ENCODE data around the gene TMEM115. TPM values are rescaled to one million over a fixed set of nuclear protein-coding genes. Genes with fewer than 3 reads are reported as not detected.

TMEM115 gene
- total and polyA plus RNA-seq, 10 of the 15 experiments (the other 5 are each of a cell fraction or from before 2014, with no cell fraction given) = 1.9 to 18.7 (median 13.2) TPM

- TF ChIP-seq, protein P1, sequence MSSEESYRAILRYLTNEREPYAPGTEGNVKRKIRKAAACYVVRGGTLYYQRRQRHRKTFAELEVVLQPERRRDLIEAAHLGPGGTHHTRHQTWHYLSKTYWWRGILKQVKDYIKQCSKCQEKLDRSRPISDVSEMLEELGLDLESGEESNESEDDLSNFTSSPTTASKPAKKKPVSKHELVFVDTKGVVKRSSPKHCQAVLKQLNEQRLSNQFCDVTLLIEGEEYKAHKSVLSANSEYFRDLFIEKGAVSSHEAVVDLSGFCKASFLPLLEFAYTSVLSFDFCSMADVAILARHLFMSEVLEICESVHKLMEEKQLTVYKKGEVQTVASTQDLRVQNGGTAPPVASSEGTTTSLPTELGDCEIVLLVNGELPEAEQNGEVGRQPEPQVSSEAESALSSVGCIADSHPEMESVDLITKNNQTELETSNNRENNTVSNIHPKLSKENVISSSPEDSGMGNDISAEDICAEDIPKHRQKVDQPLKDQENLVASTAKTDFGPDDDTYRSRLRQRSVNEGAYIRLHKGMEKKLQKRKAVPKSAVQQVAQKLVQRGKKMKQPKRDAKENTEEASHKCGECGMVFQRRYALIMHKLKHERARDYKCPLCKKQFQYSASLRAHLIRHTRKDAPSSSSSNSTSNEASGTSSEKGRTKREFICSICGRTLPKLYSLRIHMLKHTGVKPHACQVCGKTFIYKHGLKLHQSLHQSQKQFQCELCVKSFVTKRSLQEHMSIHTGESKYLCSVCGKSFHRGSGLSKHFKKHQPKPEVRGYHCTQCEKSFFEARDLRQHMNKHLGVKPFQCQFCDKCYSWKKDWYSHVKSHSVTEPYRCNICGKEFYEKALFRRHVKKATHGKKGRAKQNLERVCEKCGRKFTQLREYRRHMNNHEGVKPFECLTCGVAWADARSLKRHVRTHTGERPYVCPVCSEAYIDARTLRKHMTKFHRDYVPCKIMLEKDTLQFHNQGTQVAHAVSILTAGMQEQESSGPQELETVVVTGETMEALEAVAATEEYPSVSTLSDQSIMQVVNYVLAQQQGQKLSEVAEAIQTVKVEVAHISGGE (CRISPR knock-in tag; IDR thresholded peaks at IDR 0.05) = no peak
- TF ChIP-seq TCF12 (IDR thresholded peaks at IDR 0.05; ENCODE audit: low read depth, low read length) = no peak
- no peak for TF ChIP-seq ZBED1 (IDR thresholded peaks at IDR 0.05; ENCODE audit: borderline replicate concordance)
- TF ChIP-seq BCLAF1 (IDR thresholded peaks at IDR 0.05) = no peak
- no peak for TF ChIP-seq TCF7 (IDR thresholded peaks at IDR 0.05; ENCODE audit: borderline replicate concordance)
- TF ChIP-seq RELA (IDR thresholded peaks at IDR 0.05; ENCODE audit: borderline replicate concordance, partially characterized antibody) = no peak
- TF ChIP-seq CREM (IDR thresholded peaks at IDR 0.05; ENCODE audit: low read depth) = no peak
- no peak for TF ChIP-seq SPI1 (IDR thresholded peaks at IDR 0.05; ENCODE audit: borderline replicate concordance, insufficient read depth, low read depth, low read length)
- no peak for TF ChIP-seq HDGF (IDR thresholded peaks at IDR 0.05)
Measured at GRCh38 chr3:50380405-50381085, 21.2 kb upstream of the TMEM115 start (continued).
